COR-L47 (cell line): ENCODE data around the gene PAPPA2.

Experiments used
- DNase-seq: peaks from one replicate; lab custom pipeline; 2025; lab: John Stamatoyannopoulos, UW

The PAPPA2 gene

DNA sequence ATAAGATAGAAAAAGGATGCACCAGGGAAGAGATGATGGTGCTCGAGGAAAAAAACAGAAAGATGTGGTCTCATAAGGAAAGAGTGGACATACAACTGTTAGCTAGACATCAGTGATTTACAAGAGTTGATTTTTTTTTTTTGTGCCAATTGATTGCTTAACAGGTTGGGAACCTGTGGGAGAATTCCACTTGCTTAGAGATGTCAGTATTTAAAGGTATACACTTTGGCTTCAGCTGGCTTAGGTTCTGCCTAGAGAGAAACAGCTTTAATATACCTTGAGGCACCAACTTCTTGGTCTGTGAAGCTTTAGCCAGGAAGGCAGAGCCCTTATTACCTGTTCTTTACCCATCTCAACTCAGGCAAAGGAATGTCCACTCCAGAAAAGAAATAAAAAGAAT, 303.8 kb downstream of the PAPPA2 start:
- DNase-seq, result no peak

DNA sequence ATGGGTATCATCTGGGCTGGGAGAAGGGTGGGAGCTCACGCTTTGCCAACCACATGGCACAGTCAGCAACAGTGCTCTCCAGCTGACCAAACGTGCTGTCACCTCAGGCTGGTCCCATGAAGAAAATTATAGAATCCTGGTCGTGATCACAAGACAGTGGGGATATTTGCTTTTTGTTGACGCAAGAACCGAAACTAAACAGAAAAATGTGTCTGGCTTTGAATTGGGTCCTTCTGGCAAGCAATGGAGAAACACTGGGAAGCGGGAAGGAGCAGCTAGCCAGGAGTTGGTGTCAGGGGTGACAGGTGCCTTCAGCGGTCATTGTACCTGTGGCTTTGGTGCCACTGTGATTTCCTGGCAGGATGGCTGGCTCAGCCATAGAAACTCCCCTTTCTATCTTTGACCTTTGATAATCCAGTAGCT, 304.8 kb downstream of the PAPPA2 start:
- DNase-seq, result no peak

GRCh38 chr1:176768532-176768931, 305.6 kb downstream of the PAPPA2 start:
- no peak for DNase-seq

- no peak for DNase-seq
Observed at GRCh38 chr1:176770066-176770465, 307.1 kb downstream of the PAPPA2 start.

- no peak for DNase-seq
Observed at GRCh38 chr1:176773038-176773437, 310.1 kb downstream of the PAPPA2 start.

GRCh38 chr1:176774224-176774623, 311.2 kb downstream of the PAPPA2 start:
- no peak for DNase-seq

DNA sequence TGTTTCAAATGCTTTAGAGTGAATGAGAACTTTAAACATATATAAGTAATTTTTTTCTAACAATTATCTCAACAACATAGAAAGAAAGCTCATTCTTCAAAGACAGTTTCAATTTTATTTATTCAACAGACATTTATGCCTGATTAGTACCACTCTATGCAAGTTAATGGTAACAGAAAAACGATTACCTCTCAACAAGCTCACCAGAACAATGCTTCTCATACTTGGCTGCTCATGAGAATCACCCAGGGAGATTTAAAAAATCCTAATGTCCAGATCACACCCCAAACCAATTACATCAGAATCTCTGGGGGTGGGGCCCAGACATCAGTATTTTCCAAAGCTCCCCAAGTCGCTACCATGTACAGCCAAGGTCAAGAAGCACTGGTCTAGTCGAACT, 312.4 kb downstream of the PAPPA2 start:
- no peak for DNase-seq

- DNase-seq, result no peak
Observed at GRCh38 chr1:176775996-176776395, 313.0 kb downstream of the PAPPA2 start.

DNA sequence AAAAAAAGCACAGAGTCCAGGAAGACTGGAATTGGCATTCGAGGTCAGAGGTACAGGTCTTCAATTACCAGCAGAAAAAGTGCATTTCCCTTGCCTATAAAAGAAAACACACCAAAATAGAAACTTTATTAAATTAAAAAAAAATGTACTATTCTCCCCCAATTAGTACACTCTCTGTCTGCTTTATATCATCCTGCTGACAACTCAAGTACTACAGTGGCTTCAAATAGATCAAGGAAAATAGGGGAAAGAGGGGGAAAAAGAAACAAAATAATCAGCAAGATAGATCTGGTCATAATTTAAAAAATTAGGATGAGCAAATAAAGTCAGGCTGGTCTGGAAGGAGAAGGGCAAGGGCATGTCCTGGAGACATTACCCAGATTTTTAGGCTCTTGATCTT, 315.1 kb downstream of the PAPPA2 start:
- no peak for DNase-seq

DNA sequence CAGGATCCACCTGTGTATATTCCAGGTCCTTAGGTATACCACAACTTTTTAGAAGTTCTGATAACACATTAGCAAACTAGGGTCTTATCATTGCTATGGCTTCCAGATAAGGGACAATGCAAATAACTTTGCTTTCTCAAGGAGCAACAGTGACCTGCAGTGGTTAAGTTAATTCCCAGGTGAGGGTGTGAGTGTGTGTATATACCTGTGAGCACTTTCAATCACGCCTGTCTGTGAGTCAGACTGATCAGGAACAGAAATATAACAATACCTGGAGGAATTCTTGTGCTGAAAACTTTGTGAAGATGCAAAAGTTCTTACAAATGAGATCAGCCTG, 317.0 kb downstream of the PAPPA2 start:
- DNase-seq, result no peak

DNA sequence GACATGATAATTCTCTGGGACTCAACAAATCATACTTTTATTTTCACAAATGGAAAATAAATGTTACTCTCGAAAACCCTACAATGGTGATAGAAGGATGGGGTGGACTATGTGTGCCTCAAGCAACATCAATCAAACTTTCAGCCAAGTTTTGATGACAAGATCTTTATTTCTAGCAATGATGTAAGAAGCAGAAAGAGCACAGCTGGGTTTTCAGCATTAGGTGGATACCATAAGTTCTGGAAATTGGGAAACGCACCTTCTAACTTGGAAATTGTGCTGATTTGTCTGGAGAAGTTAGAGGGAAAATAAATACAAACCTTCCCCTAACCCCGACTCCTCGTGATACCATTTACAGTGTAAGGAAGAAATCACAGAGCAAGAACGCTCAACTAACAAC, 320.3 kb downstream of the PAPPA2 start:
- no peak for DNase-seq

- DNase-seq, result no peak
Observed at GRCh38 chr1:176785056-176785455, 322.1 kb downstream of the PAPPA2 start.

DNA sequence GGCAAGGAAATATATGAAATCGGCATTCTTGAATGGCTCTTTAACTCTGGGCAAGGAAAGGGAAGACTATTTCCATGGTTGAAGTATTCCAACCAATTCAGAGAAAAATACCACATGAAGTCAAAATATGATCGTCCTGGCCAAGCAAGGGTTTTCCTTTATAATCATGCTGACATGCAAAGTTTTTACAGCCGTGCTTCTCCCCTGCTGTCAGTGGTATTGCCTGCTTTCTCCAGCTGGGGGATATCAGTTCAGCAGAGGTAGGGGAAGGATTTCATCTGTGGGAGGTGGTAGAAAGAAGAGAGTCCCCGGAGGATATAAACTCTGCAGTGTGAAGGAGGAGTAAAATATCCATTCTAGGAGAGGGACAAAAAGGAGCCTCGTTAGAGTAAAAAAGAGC, 322.8 kb downstream of the PAPPA2 start:
- no peak for DNase-seq

DNA sequence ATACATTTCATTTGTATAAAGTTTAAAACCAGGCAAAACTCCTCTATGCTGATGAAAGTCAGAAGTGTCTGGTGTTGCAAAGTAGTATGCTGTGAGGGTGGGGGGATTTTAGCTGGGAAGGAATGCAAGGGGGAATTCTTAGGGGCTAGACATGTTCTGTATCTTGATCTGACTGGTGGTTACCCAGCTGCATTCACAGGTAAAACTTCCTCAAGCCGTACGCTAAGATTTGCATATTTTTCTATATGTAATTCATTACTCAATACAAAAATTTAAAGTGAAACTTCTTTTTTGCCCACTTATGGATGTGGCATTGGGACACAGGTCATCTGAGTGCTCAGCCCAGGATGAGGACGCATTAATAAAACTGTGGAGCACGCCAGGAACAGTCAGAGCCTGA, 323.3 kb downstream of the PAPPA2 start:
- DNase-seq, result no peak

DNA sequence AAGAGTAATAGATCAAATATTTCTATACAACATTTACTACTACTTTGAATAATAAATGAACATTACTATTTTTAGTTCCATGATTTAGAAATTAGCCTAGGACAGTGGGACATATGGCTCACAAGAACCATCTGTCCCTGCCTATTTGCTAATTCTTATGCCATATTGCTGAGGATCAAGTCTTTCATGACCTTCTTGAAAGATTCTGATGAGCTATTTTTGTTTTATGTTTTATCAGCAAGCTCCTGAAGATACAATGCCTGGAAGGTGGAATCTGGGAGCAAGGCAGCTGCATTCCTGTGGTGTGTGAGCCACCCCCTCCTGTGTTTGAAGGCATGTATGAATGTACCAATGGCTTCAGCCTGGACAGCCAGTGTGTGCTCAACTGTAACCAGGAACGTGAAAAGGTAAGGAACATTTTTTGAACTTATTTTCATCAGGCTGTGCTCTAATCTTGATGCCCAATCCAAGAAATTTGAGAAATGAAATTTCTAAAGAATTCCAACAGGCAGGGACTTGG, 326.7 kb downstream of the PAPPA2 start:
- DNase-seq, result no peak

- DNase-seq, result no peak
Observed at GRCh38 chr1:176790786-176791185, 327.8 kb downstream of the PAPPA2 start.

GRCh38 chr1:176791906-176792305, 328.9 kb downstream of the PAPPA2 start:
- DNase-seq, result no peak

DNA sequence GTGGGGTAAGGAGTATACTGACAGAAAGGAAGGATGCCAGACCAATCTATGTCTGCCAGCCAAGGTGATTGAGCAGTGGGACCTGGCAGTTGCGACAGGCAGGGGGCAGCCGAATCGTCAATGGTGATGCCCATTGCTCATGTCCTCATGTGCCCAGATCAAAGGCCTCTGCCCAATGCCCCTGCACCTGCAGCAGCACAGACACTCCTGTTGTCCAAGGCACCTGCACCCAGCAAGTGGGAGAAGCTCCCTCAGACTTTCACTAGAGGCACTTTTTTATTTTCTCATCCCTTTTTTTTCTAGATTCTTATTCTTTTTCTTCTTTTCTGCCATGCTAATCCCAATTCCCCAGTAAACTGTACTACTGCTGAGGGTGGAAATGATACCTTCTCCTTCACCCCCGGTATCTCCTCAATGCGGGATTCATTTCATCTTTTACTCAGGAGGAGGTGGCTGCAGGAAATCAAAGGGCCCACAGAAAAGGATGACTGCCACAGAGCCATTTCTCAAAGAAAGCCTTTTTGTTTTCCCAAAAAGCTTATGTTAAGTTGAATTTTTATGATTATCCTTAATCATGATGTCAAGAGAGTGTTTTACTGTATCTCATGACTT, 332.0 kb downstream of the PAPPA2 start:
- DNase-seq, result no peak

- DNase-seq, result no peak
Observed at GRCh38 chr1:176795929-176796328, 333.0 kb downstream of the PAPPA2 start.

DNA sequence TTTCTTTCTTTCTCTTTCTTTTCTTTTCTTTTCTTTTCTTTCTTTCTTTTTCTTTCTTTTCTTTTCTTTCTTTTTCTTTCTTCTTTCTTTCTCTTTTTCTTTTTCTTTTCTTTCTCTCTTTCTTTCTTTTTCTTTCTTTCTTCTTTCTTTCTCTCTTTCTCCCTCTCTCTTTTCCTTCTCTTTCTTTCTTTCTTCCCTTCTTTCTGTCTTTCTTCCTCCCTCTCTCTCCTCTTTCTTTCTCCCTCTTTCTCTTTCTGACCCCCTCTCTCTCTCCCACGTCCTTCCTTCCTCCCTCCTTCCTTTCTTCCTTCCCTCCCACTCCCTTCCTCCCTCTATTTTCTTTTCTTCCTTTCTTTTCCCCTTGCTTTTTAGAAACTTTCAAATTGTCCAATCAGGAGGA, 333.6 kb downstream of the PAPPA2 start:
- DNase-seq, result no peak

- DNase-seq, result no peak
Observed at GRCh38 chr1:176799327-176799726, 336.4 kb downstream of the PAPPA2 start.

GRCh38 chr1:176800978-176801513, 338.1 kb downstream of the PAPPA2 start:
- no peak for DNase-seq

- DNase-seq, result no peak
Observed at GRCh38 chr1:176801514-176802020, 338.6 kb downstream of the PAPPA2 start.

DNA sequence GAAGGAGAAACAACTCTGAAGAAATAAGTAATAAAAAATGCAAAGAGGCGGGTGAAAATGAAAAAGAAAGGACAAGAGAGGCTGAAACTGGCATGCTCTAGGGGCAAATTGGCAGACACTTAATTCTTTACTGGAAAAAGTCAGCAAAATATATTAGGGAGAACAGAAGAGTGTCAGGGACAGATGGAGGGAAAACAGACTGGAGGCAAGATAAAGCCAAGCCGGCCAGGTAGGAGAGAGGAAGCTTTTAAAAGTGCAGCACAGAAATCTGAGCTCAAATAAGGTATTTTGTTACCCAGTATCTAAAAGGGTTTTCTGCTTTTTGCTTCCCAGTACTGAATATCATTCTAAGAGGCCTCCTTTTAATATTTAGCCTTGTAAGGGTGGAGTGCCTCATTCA, 339.3 kb downstream of the PAPPA2 start:
- DNase-seq, result no peak
